Chondrocyte (in vitro differentiated cells): Measurements from ENCODE around the gene JOSD2. TPM values are rescaled to one million over a fixed set of nuclear protein-coding genes. Genes with fewer than 3 reads are reported as not detected.

Experiments
- DNase-seq: peaks from one replicate; pipeline ENCODE4 v3.0.0; 2021; ENCODE audit warnings: mixed read lengths, low spot score
- H3K27ac Mint-ChIP-seq: one replicate; pipeline ENCODE4 v1.8.0; 2021; ENCODE audit warnings: mild to moderate bottlenecking, moderate library complexity, mixed read lengths; ENCODE audit not compliant: unreplicated experiment
- H3K27me3 Mint-ChIP-seq: 2 replicates; pipeline ENCODE4 v1.8.0; 2021; ENCODE audit warnings: low read depth, mixed read lengths
- H3K36me3 Mint-ChIP-seq: 2 replicates; pipeline ENCODE4 v1.8.0; 2021; ENCODE audit warnings: low read depth, mixed read lengths
- H3K4me1 Mint-ChIP-seq: 2 replicates; pipeline ENCODE4 v1.8.0; 2021; ENCODE audit warnings: low read depth, mild to moderate bottlenecking, mixed read lengths
- H3K4me3 Mint-ChIP-seq: one replicate; pipeline ENCODE4 v1.8.0; 2021; ENCODE audit warnings: mild to moderate bottlenecking, moderate library complexity, mixed read lengths; ENCODE audit not compliant: unreplicated experiment
- H3K9me3 Mint-ChIP-seq: 2 replicates; pipeline ENCODE4 v1.8.0; 2021; ENCODE audit warnings: low read depth, mixed read lengths
- total RNA-seq: library from RNA; stranded (reverse); gene quantifications from 3 replicates; pipeline ENCODE4 v1.2.1, GENCODE V29; 2021
- TF ChIP-seq, protein P1 (sequence below): fragments of 200-600 bp; sonication (generic); IDR thresholded peaks from 2 replicates; pipeline ENCODE4 v1.5.0; 2021; ENCODE audit warnings: antibody characterized with exemption, mild to moderate bottlenecking, moderate library complexity

The JOSD2 gene
- total RNA-seq, 1 donor from 2014 or later = 44.7 TPM

DNA sequence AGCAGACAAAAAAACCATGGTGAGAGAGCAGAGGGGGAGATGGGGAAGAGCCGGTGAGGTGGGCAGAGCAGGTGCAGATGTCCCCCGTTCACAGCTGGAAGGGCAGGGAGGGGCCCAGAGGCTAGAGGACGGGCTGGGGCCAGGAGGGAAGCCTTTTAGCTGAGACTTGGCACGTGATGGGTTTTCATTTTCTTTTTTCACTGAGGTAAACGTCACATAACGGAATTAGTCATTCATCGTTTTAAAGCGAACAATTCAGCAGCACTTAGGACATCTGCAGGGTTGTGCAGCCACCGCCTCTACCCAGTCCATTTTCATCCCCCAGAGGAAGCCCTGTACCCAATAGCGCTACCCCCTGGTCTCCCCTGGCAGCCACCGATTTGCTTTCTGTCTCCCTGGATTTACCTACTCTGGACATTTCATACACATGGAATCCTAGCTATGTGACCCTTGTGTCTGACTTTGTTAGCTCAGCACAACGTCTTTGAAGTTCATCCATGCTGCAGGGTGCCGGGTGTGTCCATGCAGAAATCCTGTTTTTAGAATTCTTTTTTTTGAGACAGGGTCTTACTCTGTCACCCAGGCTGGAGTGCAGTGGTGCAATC is 50.7 kb downstream of the JOSD2 start:
- Mint-ChIP-seq H3K27ac (no peak overlapping the region), H3K4me3 (no peak overlapping the region), H3K9me3 (no peaks in the 10 kb centered on the region), H3K4me1 (peaks cover 8% of the 10 kb centered on the region), H3K27me3 (peaks cover 9% of the 10 kb centered on the region), H3K36me3 (no peaks in the 10 kb centered on the region)
- DNase-seq = no peak
- TF ChIP-seq, protein P1, sequence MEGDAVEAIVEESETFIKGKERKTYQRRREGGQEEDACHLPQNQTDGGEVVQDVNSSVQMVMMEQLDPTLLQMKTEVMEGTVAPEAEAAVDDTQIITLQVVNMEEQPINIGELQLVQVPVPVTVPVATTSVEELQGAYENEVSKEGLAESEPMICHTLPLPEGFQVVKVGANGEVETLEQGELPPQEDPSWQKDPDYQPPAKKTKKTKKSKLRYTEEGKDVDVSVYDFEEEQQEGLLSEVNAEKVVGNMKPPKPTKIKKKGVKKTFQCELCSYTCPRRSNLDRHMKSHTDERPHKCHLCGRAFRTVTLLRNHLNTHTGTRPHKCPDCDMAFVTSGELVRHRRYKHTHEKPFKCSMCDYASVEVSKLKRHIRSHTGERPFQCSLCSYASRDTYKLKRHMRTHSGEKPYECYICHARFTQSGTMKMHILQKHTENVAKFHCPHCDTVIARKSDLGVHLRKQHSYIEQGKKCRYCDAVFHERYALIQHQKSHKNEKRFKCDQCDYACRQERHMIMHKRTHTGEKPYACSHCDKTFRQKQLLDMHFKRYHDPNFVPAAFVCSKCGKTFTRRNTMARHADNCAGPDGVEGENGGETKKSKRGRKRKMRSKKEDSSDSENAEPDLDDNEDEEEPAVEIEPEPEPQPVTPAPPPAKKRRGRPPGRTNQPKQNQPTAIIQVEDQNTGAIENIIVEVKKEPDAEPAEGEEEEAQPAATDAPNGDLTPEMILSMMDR = no peak

DNA sequence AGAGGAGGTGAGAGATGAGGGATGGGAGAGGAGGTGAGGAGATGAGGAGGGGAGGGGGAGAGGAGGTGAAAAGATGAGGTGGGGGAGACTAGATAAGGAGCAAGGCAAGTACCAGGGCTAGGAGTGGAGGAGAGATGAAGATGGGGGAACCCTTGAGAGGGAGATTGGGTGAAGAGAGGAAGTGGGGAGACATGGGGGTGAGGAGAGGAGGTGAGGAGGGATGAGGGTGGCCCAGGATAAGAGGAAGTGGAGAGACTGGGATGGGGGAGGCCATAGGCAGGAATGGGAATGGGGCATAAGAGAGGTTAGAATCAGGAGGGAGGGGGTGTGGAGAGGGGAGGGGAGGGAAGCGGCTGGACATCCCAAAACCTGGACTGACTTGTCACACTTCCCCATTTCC is 51.4 kb downstream of the JOSD2 start:
- DNase-seq = no peak
- peaks cover 8% of the 10 kb centered on the region for H3K4me1 Mint-ChIP-seq
- no peak overlapping the region for H3K4me3 Mint-ChIP-seq
- H3K36me3 Mint-ChIP-seq = peaks cover 2% of the 10 kb centered on the region
- no peaks in the 10 kb centered on the region for H3K9me3 Mint-ChIP-seq
- peaks cover 11% of the 10 kb centered on the region for H3K27me3 Mint-ChIP-seq
- TF ChIP-seq, protein P1 = no peak
- H3K27ac Mint-ChIP-seq = no peak overlapping the region

DNA sequence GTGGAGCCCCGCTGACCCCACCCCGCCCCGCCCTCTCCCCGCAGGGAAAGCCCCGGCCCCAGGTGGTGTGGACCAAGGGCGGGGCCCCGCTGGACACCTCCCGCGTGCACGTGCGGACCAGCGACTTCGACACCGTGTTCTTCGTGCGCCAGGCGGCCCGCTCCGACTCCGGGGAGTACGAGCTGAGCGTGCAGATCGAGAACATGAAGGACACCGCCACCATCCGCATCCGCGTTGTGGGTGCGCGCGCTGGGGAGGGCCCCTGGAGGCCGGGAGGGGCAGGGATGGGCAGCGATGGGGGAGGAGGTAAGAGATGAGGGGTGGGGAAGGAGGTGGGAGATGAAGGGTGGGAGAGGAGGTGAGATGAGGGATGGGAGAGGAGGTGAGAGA is 51.9 kb downstream of the JOSD2 start:
- Mint-ChIP-seq H3K9me3 (no peaks in the 10 kb centered on the region), H3K4me1 (peaks cover 8% of the 10 kb centered on the region), H3K27me3 (peaks cover 9% of the 10 kb centered on the region), H3K36me3 (peaks cover 2% of the 10 kb centered on the region), H3K4me3 (no peak overlapping the region), H3K27ac (no peak overlapping the region)
- TF ChIP-seq, protein P1 = no peak
- no peak for DNase-seq

DNA sequence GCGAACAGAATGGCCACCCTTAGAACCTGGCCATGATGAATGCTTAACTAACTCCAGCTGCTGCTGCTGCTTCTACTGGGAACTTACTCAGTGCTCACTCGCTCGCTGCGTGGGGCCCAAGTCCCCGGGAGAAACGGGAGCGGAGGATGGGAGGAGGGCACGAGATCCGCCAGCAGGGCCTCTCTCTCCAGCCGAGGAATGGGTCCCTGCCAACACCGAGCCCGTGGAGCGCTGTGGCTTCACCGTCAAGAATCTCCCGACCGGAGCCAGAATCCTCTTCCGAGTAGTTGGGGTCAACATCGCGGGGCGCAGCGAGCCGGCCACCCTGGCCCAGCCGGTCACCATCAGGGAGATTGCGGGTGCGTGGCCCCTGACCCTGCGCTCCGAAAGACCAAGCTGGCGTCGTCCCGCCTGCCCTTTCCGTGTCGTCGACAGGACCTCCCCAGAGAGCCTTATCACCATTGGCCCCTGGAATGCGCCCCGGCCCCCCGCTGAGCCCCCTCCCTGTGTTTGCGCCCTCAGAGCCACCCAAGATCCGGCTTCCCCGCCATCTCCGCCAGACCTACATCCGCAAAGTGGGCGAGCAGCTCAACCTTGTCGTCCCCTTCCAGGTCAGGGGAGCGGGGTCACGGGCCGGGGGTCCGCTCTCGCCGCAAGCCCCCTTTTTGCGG is 52.5 kb downstream of the JOSD2 start:
- H3K4me3 Mint-ChIP-seq = no peak overlapping the region
- H3K36me3 Mint-ChIP-seq = peaks cover 2% of the 10 kb centered on the region
- TF ChIP-seq, protein P1 = no peak
- H3K27ac Mint-ChIP-seq = no peak overlapping the region
- no peaks in the 10 kb centered on the region for H3K9me3 Mint-ChIP-seq
- H3K27me3 Mint-ChIP-seq = peaks cover 9% of the 10 kb centered on the region
- no peak for DNase-seq
- peaks cover 8% of the 10 kb centered on the region for H3K4me1 Mint-ChIP-seq

DNA sequence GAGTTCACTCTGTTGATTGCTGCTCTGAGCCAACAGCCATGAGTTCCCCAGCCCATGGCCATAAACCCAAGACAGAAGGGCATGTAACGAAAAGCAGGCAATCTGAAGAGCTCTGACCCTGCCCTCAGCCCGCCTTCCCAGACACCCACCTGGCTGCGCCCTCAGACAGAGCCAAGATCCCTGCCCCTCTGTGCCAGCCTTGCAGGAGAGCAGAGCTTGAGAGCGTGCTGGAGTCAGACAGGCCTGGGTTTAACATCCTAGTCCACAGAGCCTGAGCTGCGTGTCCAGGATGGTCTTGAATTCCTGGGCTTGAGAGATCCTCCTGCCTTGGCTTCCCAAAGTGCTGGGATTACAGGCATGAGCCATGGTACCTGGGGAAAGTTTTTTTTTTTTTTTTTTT is 53.7 kb downstream of the JOSD2 start:
- DNase-seq = no peak
- Mint-ChIP-seq H3K4me3 (no peak overlapping the region), H3K4me1 (peaks cover 8% of the 10 kb centered on the region), H3K9me3 (no peaks in the 10 kb centered on the region), H3K36me3 (peaks cover 2% of the 10 kb centered on the region), H3K27me3 (peaks cover 9% of the 10 kb centered on the region), H3K27ac (no peak overlapping the region)
- TF ChIP-seq, protein P1 = no peak

Other genes with a start within 250 kb of the JOSD2 start
- 4.9 to 9.3 TPM (median 8.9 TPM) in 3 replicates for gene KCNC3, start 181.8 kb downstream of the JOSD2 start, total RNA-seq
- 0.27 to 0.74 TPM (median 0.55 TPM) in 3 replicates for gene NAPSA, start 145.6 kb downstream of the JOSD2 start, total RNA-seq
- gene NR1H2, start 134.7 kb downstream of the JOSD2 start, total RNA-seq = 47.7 to 48.9 TPM (median 48.3 TPM) in 3 replicates
- gene POLD1, start 126.8 kb downstream of the JOSD2 start, total RNA-seq = 15.7 to 37.2 TPM (median 15.8 TPM) in 3 replicates
- gene SPIB, start 92.3 kb downstream of the JOSD2 start, total RNA-seq = not detected in 3 replicates
- not detected in 3 replicates for gene MYBPC2, start 78.3 kb downstream of the JOSD2 start, total RNA-seq
- gene EMC10, start 34.7 kb downstream of the JOSD2 start, total RNA-seq = 132 to 144 TPM (median 144 TPM) in 3 replicates
- 1.7 to 2.1 TPM (median 1.9 TPM) in 3 replicates for gene GARIN5A, start 34.3 kb downstream of the JOSD2 start, total RNA-seq
- not detected in 3 replicates for gene ASPDH, start 2.7 kb upstream of the JOSD2 start, total RNA-seq
- gene LRRC4B, start 57.2 kb upstream of the JOSD2 start, total RNA-seq = 0.31 to 1.2 TPM (median 0.52 TPM) in 3 replicates
- 0.28 to 0.77 TPM (median 0.47 TPM) in 3 replicates for gene SYT3, start 128.7 kb upstream of the JOSD2 start, total RNA-seq
- gene C19orf81, start 138.3 kb upstream of the JOSD2 start, total RNA-seq = 1.7 to 4.3 TPM (median 2.5 TPM) in 3 replicates
- 0.27 to 0.65 TPM (median 0.41 TPM) in 3 replicates for gene SHANK1, start 208.6 kb upstream of the JOSD2 start, total RNA-seq
- gene CLEC11A, start 212.2 kb upstream of the JOSD2 start, total RNA-seq = 2.9 to 5.4 TPM (median 5.1 TPM) in 3 replicates